Breast epithelium (tissue), 3 donors: ENCODE data around the gene GPSM1.

Experiments
- POLR2AphosphoS5 ChIP-seq, 3 donors: sonication (generic); formaldehyde crosslinking; IDR thresholded peaks; one replicate each; pipeline ENCODE4 v1.6.1; 2017; ENCODE audit warnings: antibody characterized with exemption in 3 of 3
- TF ChIP-seq, protein P1 (sequence below), 3 donors: fragments of 450-650 bp; IDR thresholded peaks; one replicate each; pipeline ENCODE4 v1.5.1; 2016 to 2017; ENCODE audit warnings: antibody characterized with exemption in 3 of 3, mild to moderate bottlenecking in 3 of 3, moderate library complexity in 3 of 3

DNA sequence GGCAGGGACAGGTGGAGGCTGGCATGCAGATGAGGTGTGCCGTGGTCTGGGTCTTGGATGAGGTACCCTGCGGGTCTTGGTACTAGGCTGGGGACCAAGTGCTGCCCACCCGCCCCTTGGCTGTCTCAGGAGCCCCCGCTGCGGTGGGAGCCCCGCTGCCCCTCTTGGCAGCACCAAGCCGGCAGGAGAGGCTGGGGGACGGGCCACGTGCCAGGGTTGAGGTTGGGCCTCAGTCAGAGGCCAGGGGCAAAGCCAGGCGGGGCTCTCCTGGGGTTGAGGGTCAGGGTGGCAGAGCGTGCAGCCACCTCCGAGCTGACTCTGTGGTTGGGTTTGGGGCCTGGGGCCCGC is 44.2 kb downstream of the GPSM1 start:
- TF ChIP-seq POLR2AphosphoS5 (IDR thresholded peaks at IDR 0.05) = no peak
- TF ChIP-seq, protein P1, sequence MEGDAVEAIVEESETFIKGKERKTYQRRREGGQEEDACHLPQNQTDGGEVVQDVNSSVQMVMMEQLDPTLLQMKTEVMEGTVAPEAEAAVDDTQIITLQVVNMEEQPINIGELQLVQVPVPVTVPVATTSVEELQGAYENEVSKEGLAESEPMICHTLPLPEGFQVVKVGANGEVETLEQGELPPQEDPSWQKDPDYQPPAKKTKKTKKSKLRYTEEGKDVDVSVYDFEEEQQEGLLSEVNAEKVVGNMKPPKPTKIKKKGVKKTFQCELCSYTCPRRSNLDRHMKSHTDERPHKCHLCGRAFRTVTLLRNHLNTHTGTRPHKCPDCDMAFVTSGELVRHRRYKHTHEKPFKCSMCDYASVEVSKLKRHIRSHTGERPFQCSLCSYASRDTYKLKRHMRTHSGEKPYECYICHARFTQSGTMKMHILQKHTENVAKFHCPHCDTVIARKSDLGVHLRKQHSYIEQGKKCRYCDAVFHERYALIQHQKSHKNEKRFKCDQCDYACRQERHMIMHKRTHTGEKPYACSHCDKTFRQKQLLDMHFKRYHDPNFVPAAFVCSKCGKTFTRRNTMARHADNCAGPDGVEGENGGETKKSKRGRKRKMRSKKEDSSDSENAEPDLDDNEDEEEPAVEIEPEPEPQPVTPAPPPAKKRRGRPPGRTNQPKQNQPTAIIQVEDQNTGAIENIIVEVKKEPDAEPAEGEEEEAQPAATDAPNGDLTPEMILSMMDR (IDR thresholded peaks at IDR 0.05) = no peak
